Activated gamma-delta T cell treated with anti-CD3 and anti-CD28 coated beads, Interleukin-2, amount 50 U/mL, for 16 hours (primary cell): ENCODE measurements around the gene IDUA.

ENCODE experiments used
- DNase-seq: peaks from one replicate; pipeline ENCODE4 v3.0.0-alpha.2; 2020; ENCODE audit warnings: low read depth

IDUA gene

GRCh38 chr4:956531-957230 lies 30.2 kb upstream of the IDUA start:
- no peak for DNase-seq

- DNase-seq: no peak
These were observed 29.6 kb upstream of the IDUA start for GRCh38 chr4:957231-957580.

GRCh38 chr4:957581-958313 lies 29.1 kb upstream of the IDUA start:
- DNase-seq: no peak

GRCh38 chr4:958314-958665 lies 28.6 kb upstream of the IDUA start:
- DNase-seq: no peak

GRCh38 chr4:958696-959337 lies 28.0 kb upstream of the IDUA start:
- DNase-seq: no peak

- no peak for DNase-seq
These were observed 27.3 kb upstream of the IDUA start for GRCh38 chr4:959338-960139.

GRCh38 chr4:960140-960635 lies 26.7 kb upstream of the IDUA start:
- no peak for DNase-seq

- no peak for DNase-seq
These were observed 26.1 kb upstream of the IDUA start for GRCh38 chr4:960636-961350.

- DNase-seq: no peak
These were observed 25.3 kb upstream of the IDUA start for GRCh38 chr4:961351-962230.

GRCh38 chr4:962231-963208 lies 24.3 kb upstream of the IDUA start:
- DNase-seq: no peak

- no peak for DNase-seq
These were observed 23.3 kb upstream of the IDUA start for GRCh38 chr4:963276-964225.

GRCh38 chr4:964346-965025 lies 22.4 kb upstream of the IDUA start:
- DNase-seq: no peak

- no peak for DNase-seq
These were observed 21.6 kb upstream of the IDUA start for GRCh38 chr4:965048-965765.

- no peak for DNase-seq
These were observed 21.1 kb upstream of the IDUA start for GRCh38 chr4:965766-966134.

- no peak for DNase-seq
These were observed 20.4 kb upstream of the IDUA start for GRCh38 chr4:966266-967112.
